Measurements from ENCODE around the gene SAP25. TPM values are rescaled to one million over a fixed set of nuclear protein-coding genes. Genes with fewer than 3 reads are reported as not detected.

SAP25 gene
- total RNA-seq, 3 donors from 2014 or later (not counting 1 experiment from before 2014, with no cell fraction given) = 25.9 to 46.4 (median 32.5) TPM

GRCh38 chr7:100603726-100604027, 30.0 kb upstream of the SAP25 start:
- no peaks in the 10 kb centered on the region for H3K36me3 Mint-ChIP-seq
- intact Hi-C loops (cut with micrococcal nuclease) = loop anchor here (1.0 to 5.0 kb wide), 3 partner anchors 9 to 89 kb away; partner anchors contain the start of genes FBXO24, GIGYF1, LRCH4 and MOSPD3
- peaks cover 16 to 23% of the 10 kb centered on the region in 2 donors for H3K4me1 Mint-ChIP-seq
- peak overlapping the region; percentile 89 to 94 for H3K27ac Mint-ChIP-seq
- Histone ChIP-seq H3K36me3 (ENCODE audit: control insufficient read depth, insufficient read depth, low read length) (no peaks in the 10 kb centered on the region), H3K4me3 (ENCODE audit: low read length) (peak overlapping the region; percentile 53), H3K4me1 (ENCODE audit: control insufficient read depth, insufficient read depth, low read length) (peaks cover 30% of the 10 kb centered on the region), H3K9me3 (ENCODE audit: control insufficient read depth, insufficient read depth, low read length) (no peaks in the 10 kb centered on the region), H3K27ac (ENCODE audit: low read length) (peak overlapping the region; percentile 86), H3K27me3 (ENCODE audit: control insufficient read depth, insufficient read depth, low read length) (no peaks in the 10 kb centered on the region)
- TF ChIP-seq CTCF (IDR thresholded peaks at IDR 0.05) = no peak
- H3K27me3 Mint-ChIP-seq (ENCODE audit: low read depth in 2 of 2) = no peaks in the 10 kb centered on the region
- peak overlapping the region; percentile 94 for H3K4me3 Mint-ChIP-seq
- no peaks in the 10 kb centered on the region for H3K9me3 Mint-ChIP-seq
- 20% methylated on average over 10 of the region's 10 CpGs for WGBS (ENCODE audit: insufficient coverage)
- DNase-seq (no peak), ATAC-seq (peak in 2 of 3 donors; percentile 7 to 8)

- 85% methylated on average over 13 of the region's 21 CpGs for WGBS (ENCODE audit: insufficient coverage)
- intact Hi-C loops (cut with micrococcal nuclease) = loop anchor here (5.0 kb wide), 1 partner anchor 89 kb away; the partner anchor contains the start of gene GIGYF1
- Histone ChIP-seq H3K27me3 (ENCODE audit: control insufficient read depth, insufficient read depth, low read length) (no peaks in the 10 kb centered on the region), H3K36me3 (ENCODE audit: control insufficient read depth, insufficient read depth, low read length) (no peaks in the 10 kb centered on the region), H3K27ac (ENCODE audit: low read length) (peak overlapping the region; percentile 86), H3K4me1 (ENCODE audit: control insufficient read depth, insufficient read depth, low read length) (peaks cover 32% of the 10 kb centered on the region), H3K4me3 (ENCODE audit: low read length) (peak overlapping the region; percentile 53), H3K9me3 (ENCODE audit: control insufficient read depth, insufficient read depth, low read length) (no peaks in the 10 kb centered on the region)
- Mint-ChIP-seq H3K4me3 (peak overlapping the region; percentile 94), H3K9me3 (no peaks in the 10 kb centered on the region), H3K27ac (peak overlapping the region; percentile 89 to 94), H3K36me3 (no peaks in the 10 kb centered on the region), H3K4me1 (peaks cover 16 to 28% of the 10 kb centered on the region in 2 donors), H3K27me3 (ENCODE audit: low read depth in 2 of 2) (no peaks in the 10 kb centered on the region)
- ATAC-seq (no peak), DNase-seq (no peak)
- no peak for TF ChIP-seq CTCF (IDR thresholded peaks at IDR 0.05)
Measured at GRCh38 chr7:100602889-100603725, 29.4 kb upstream of the SAP25 start.

- H3K27me3 Mint-ChIP-seq (ENCODE audit: low read depth in 2 of 2) = no peaks in the 10 kb centered on the region
- no peaks in the 10 kb centered on the region for H3K36me3 ChIP-seq (ENCODE audit: control insufficient read depth, insufficient read depth, low read length)
- no peaks in the 10 kb centered on the region for H3K36me3 Mint-ChIP-seq
- WGBS (ENCODE audit: insufficient coverage) = 95% methylated on average over 9 of the region's 9 CpGs
- H3K4me3 ChIP-seq (ENCODE audit: low read length) = no peak overlapping the region
- DNase-seq = no peak
- no peaks in the 10 kb centered on the region for H3K9me3 Mint-ChIP-seq
- peaks cover 15 to 26% of the 10 kb centered on the region in 2 donors for H3K4me1 Mint-ChIP-seq
- no peak overlapping the region for H3K4me3 Mint-ChIP-seq
- intact Hi-C loops (cut with micrococcal nuclease) = loop anchor here (5.0 kb wide), 1 partner anchor 92 kb away; the partner anchor contains the start of gene GIGYF1
- no peaks in the 10 kb centered on the region for H3K9me3 ChIP-seq (ENCODE audit: control insufficient read depth, insufficient read depth, low read length)
- no peak for TF ChIP-seq CTCF (IDR thresholded peaks at IDR 0.05)
- no peak for ATAC-seq
- no peaks in the 10 kb centered on the region for H3K27me3 ChIP-seq (ENCODE audit: control insufficient read depth, insufficient read depth, low read length)
- peaks cover 28% of the 10 kb centered on the region for H3K4me1 ChIP-seq (ENCODE audit: control insufficient read depth, insufficient read depth, low read length)
- no peak overlapping the region for H3K27ac ChIP-seq (ENCODE audit: low read length)
- H3K27ac Mint-ChIP-seq = no peak overlapping the region
Measured at GRCh38 chr7:100600730-100601038, 27.0 kb upstream of the SAP25 start.
